Erythroblast (primary cell): ENCODE results near the gene TNIK.

ENCODE experiments used
- GATA1 ChIP-seq: IDR thresholded peaks from 2 replicates; pipeline ENCODE4 v1.6.1; 2011; ENCODE audit warnings: low read depth, mild to moderate bottlenecking, control low read depth, low read length, moderate library complexity
- POLR2A ChIP-seq: IDR thresholded peaks from 2 replicates; pipeline ENCODE4 v1.6.1; 2011; ENCODE audit warnings: mild to moderate bottlenecking, low read length

DNA sequence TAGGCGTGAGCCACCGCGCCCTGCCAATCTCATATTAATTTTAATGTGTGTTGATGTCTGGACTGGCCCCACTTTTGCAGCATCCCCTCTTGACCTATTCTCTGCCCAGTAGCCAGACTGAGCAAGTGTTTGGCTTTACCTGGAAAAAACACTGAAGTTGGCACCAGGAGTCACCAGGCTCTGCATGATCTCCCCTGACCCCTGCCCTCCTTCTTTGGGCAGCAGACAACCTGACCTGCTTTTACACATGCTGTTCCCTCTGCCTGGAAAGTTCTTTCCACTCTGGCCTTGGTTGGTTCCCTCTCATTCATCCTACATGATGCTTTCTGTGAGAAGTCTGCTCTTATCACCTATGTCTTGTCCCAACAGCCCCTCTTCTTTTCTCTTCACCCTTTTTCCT, 365.8 kb downstream of the TNIK start:
- no peak for TF ChIP-seq POLR2A
- no peak for TF ChIP-seq GATA1
